Smooth muscle cell (in vitro differentiated cells): ENCODE measurements around the gene SEC16A. TPM values are rescaled to one million over a fixed set of nuclear protein-coding genes. Genes with fewer than 3 reads are reported as not detected.

Source experiments
- DNase-seq: peaks from one replicate; lab custom pipeline; 2025; ENCODE audit not compliant: unreplicated experiment; lab: John Stamatoyannopoulos, UW
- H2AFZ ChIP-seq: fragments of 200-600 bp; sonication (generic); 2 replicates; pipeline ENCODE4 v1.6.0; 2016; ENCODE audit warnings: antibody characterized with exemption, low read depth, mild to moderate bottlenecking
- H3F3A ChIP-seq: fragments of 200-600 bp; sonication (generic); 2 replicates; pipeline ENCODE4 v1.6.0; 2017; ENCODE audit warnings: antibody characterized with exemption, low read depth
- H3K27ac ChIP-seq: fragments of 200-600 bp; sonication (generic); 2 replicates; pipeline ENCODE4 v1.5.1; 2016; ENCODE audit warnings: low read depth, mild to moderate bottlenecking
- H3K27me3 ChIP-seq: fragments of 200-600 bp; sonication (generic); 2 replicates; pipeline ENCODE4 v1.6.1; 2016; ENCODE audit warnings: low read depth, mild to moderate bottlenecking
- H3K36me3 ChIP-seq: fragments of 200-600 bp; sonication (generic); 2 replicates; pipeline ENCODE4 v1.5.1; 2016; ENCODE audit warnings: low read depth
- H3K4me1 ChIP-seq: fragments of 200-600 bp; sonication (generic); 2 replicates; pipeline ENCODE4 v1.5.1; 2016; ENCODE audit warnings: low read depth
- H3K4me2 ChIP-seq: fragments of 200-600 bp; sonication (generic); 2 replicates; pipeline ENCODE4 v1.6.0; 2016; ENCODE audit warnings: mild to moderate bottlenecking
- H3K4me3 ChIP-seq: fragments of 200-600 bp; sonication (generic); 2 replicates; pipeline ENCODE4 v1.5.1; 2016; ENCODE audit warnings: mild to moderate bottlenecking
- H3K79me2 ChIP-seq: fragments of 200-600 bp; sonication (generic); 2 replicates; pipeline ENCODE4 v1.6.0; 2016; ENCODE audit warnings: low read depth, mild to moderate bottlenecking
- H3K9ac ChIP-seq: fragments of 200-600 bp; sonication (generic); 2 replicates; pipeline ENCODE4 v1.6.0; 2016; ENCODE audit warnings: low read depth
- H3K9me3 ChIP-seq: fragments of 200-600 bp; sonication (generic); replicated peaks from 2 replicates; pipeline ENCODE4 v1.5.1; 2016; ENCODE audit warnings: low read depth
- H4K20me1 ChIP-seq: fragments of 200-600 bp; sonication (generic); 2 replicates; pipeline ENCODE4 v1.6.0; 2016; ENCODE audit warnings: low read depth
- CTCF ChIP-seq: fragments of 200-600 bp; sonication (generic); IDR thresholded peaks from 2 replicates; pipeline ENCODE4 v1.5.1; 2017; ENCODE audit warnings: borderline replicate concordance, mild to moderate bottlenecking, antibody characterized with exemption; ENCODE audit not compliant: insufficient read depth, poor library complexity, severe bottlenecking
- WGBS: methylation state at CpG from one replicate; pipeline ENCODE4 v1.1.7; 2016; ENCODE audit warnings: low lambda C conversion rate; 5-methylcytosine and 5-hydroxymethylcytosine counted together
- polyA plus RNA-seq: library from polyadenylated mRNA; unstranded; fragments of >200 nt; fragmentation: Nextera tagmentation; extraction: Ambion mirVana; gene quantifications from 2 replicates; pipeline ENCODE4 v1.2.1, GENCODE V29; 2016
- total RNA-seq: library from RNA; depleted of rRNA; stranded (reverse); fragments of >200 nt; gene quantifications from 2 replicates; pipeline ENCODE4 v1.2.3, GENCODE V29; 2014

The SEC16A gene
- total and polyA plus RNA-seq, 2 experiments from 2014 or later, result 45.7 to 56.8 TPM

- Histone ChIP-seq H3K36me3 (no peaks in the 10 kb centered on the region), H3F3A (peaks cover 7% of the 10 kb centered on the region), H3K79me2 (peaks cover 15% of the 10 kb centered on the region), H3K4me3 (no peak overlapping the region), H3K4me1 (peaks cover 7% of the 10 kb centered on the region), H3K4me2 (no peak overlapping the region), H3K27ac (no peak overlapping the region), H3K27me3 (no peaks in the 10 kb centered on the region), H3K9me3 (no peaks in the 10 kb centered on the region), H4K20me1 (peaks cover 10% of the 10 kb centered on the region), H3K9ac (no peak overlapping the region), H2AFZ (no peak overlapping the region)
- TF ChIP-seq CTCF, result no peak
- 96% methylated on average over 5 of the region's 5 CpGs for WGBS
- no peak for DNase-seq
These were observed 79.3 kb downstream of the SEC16A start for GRCh38 chr9:136403538-136403914.

- Histone ChIP-seq H3K79me2 (peaks cover 21% of the 10 kb centered on the region), H3K27ac (peak overlapping the region; percentile 25), H3K4me3 (no peak overlapping the region), H3K27me3 (no peaks in the 10 kb centered on the region), H3K9me3 (no peaks in the 10 kb centered on the region), H3K4me2 (no peak overlapping the region), H2AFZ (no peak overlapping the region), H3K9ac (no peak overlapping the region), H3K4me1 (peaks cover 7% of the 10 kb centered on the region), H3K36me3 (no peaks in the 10 kb centered on the region), H3F3A (peaks cover 7% of the 10 kb centered on the region), H4K20me1 (peaks cover 15% of the 10 kb centered on the region)
- 89% methylated on average over 13 of the region's 13 CpGs for WGBS
- TF ChIP-seq CTCF, result no peak
- DNase-seq, result no peak
These were observed 80.8 kb downstream of the SEC16A start for GRCh38 chr9:136402067-136402466.

GRCh38 chr9:136401173-136401922 is 81.5 kb downstream of the SEC16A start:
- peaks cover 7% of the 10 kb centered on the region for H3F3A ChIP-seq
- H4K20me1 ChIP-seq, result peaks cover 15% of the 10 kb centered on the region
- WGBS, result 91% methylated on average over 18 of the region's 18 CpGs
- H3K9ac ChIP-seq, result no peak overlapping the region
- no peaks in the 10 kb centered on the region for H3K36me3 ChIP-seq
- no peak overlapping the region for H2AFZ ChIP-seq
- H3K4me1 ChIP-seq, result peaks cover 7% of the 10 kb centered on the region
- H3K4me2 ChIP-seq, result no peak overlapping the region
- no peak for DNase-seq
- no peak for TF ChIP-seq CTCF
- H3K9me3 ChIP-seq, result no peaks in the 10 kb centered on the region
- peak overlapping the region; percentile 25 for H3K27ac ChIP-seq
- H3K79me2 ChIP-seq, result peaks cover 21% of the 10 kb centered on the region
- H3K4me3 ChIP-seq, result no peak overlapping the region
- H3K27me3 ChIP-seq, result no peaks in the 10 kb centered on the region
